Peyer's patch (tissue), 4 donors: ENCODE data around the gene ZDHHC3.

Experiments used
- POLR2A ChIP-seq, 2 donors: fragments of 450-650 bp; IDR thresholded peaks; one replicate each; pipeline ENCODE4 v1.5.1; 2017; ENCODE audit warnings: antibody characterized with exemption in 2 of 2, mild to moderate bottlenecking in 2 of 2, moderate library complexity in 2 of 2
- TF ChIP-seq, protein P1 (sequence below), 6 experiments: fragments of 450-650 bp in 4 of 6; fragments of 200-600 bp in 2 of 6; sonication (generic) in 1 of 6; IDR thresholded peaks; one replicate each; pipeline ENCODE4 v1.5.1; 2017 to 2019; ENCODE audit warnings: antibody characterized with exemption in 6 of 6, mild to moderate bottlenecking in 3 of 6, moderate library complexity in 1 of 6

DNA sequence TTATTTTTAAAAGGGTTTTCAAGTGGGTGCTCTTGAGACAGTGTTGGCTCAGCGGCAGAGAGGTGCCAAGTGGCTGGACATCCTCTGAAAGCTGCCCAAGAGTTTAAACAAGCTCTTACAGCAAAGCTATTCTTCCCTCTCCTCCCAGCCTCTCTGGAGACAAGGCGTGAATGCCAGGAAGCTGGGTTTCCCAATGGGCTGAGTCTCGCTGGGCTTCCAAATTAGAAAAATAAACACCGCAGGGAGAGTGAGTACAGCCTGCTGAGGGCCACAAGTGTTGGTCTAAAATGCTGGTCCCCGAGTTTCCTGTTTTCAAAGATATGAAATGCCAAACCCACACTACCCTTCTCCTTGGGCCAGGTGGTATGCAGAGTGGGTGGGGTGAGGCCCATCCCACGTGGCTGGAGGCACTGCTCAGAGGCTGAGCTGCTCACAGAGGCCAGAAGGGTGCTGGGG is 36.4 kb downstream of the ZDHHC3 start:
- TF ChIP-seq POLR2A (IDR thresholded peaks at IDR 0.05): no peak
- TF ChIP-seq, protein P1, sequence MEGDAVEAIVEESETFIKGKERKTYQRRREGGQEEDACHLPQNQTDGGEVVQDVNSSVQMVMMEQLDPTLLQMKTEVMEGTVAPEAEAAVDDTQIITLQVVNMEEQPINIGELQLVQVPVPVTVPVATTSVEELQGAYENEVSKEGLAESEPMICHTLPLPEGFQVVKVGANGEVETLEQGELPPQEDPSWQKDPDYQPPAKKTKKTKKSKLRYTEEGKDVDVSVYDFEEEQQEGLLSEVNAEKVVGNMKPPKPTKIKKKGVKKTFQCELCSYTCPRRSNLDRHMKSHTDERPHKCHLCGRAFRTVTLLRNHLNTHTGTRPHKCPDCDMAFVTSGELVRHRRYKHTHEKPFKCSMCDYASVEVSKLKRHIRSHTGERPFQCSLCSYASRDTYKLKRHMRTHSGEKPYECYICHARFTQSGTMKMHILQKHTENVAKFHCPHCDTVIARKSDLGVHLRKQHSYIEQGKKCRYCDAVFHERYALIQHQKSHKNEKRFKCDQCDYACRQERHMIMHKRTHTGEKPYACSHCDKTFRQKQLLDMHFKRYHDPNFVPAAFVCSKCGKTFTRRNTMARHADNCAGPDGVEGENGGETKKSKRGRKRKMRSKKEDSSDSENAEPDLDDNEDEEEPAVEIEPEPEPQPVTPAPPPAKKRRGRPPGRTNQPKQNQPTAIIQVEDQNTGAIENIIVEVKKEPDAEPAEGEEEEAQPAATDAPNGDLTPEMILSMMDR (IDR thresholded peaks at IDR 0.05): no peak
